Breast epithelium (tissue), 4 donors: ENCODE data around the gene GATM. TPM values are rescaled to one million over a fixed set of nuclear protein-coding genes. Genes with fewer than 3 reads are reported as not detected.

Experiments
- DNase-seq, 2 donors: peaks; one replicate each; pipeline ENCODE4 v3.0.0-alpha.2; 2019; ENCODE audit warnings: low spot score in 2 of 2
- H3K27ac ChIP-seq, 2 donors: fragments of 200-600 bp; sonication (generic) in 1 of 2; one replicate each; pipeline ENCODE4 v1.5.1; 2016 to 2019; ENCODE audit warnings: mild to moderate bottlenecking in 1 of 2
- H3K27me3 ChIP-seq, 2 donors: fragments of 200-600 bp; sonication (generic) in 1 of 2; one replicate each; pipeline versions ENCODE4 v1.5.1 to v1.6.0; 2017 to 2019; ENCODE audit warnings: control low read depth in 1 of 2, mild to moderate bottlenecking in 1 of 2
- H3K36me3 ChIP-seq: fragments of 200-600 bp; one replicate; pipeline ENCODE4 v1.5.1; 2019
- H3K4me1 ChIP-seq, 2 donors: fragments of 200-600 bp; sonication (generic); one replicate each; pipeline ENCODE4 v1.5.1; 2016 to 2019; ENCODE audit warnings: control low read depth in 1 of 2
- H3K4me3 ChIP-seq, 3 donors: fragments of 200-600 bp; sonication (generic); 1 replicate in 2 of 3; 2 replicates in 1 of 3; pipeline ENCODE4 v1.5.1; 2016 to 2019; ENCODE audit warnings: mild to moderate bottlenecking in 3 of 3, moderate library complexity in 2 of 3
- H3K9me3 ChIP-seq, 2 donors: fragments of 200-600 bp; sonication (generic) in 1 of 2; one replicate each; pipeline ENCODE4 v1.5.1; 2016 to 2019; ENCODE audit warnings: control low read depth in 1 of 2
- POLR2A ChIP-seq: fragments of 450-650 bp; IDR thresholded peaks from one replicate; pipeline ENCODE4 v1.6.1; 2016; ENCODE audit warnings: antibody characterized with exemption, mild to moderate bottlenecking, moderate library complexity
- POLR2AphosphoS5 ChIP-seq, 3 donors: sonication (generic); formaldehyde crosslinking; IDR thresholded peaks; one replicate each; pipeline ENCODE4 v1.6.1; 2017; ENCODE audit warnings: antibody characterized with exemption in 3 of 3
- intact Hi-C: fragments of 100-400 bp; cut with DNase I; formaldehyde crosslinking; loops from one replicate; pipeline ENCODE4 v1.15.1; 2023; ENCODE audit warnings: low total_unique reads
- total RNA-seq, 3 donors: library from RNA; depleted of rRNA; stranded (reverse); fragments of >200 nt; gene quantifications; one replicate each; pipeline ENCODE4 v1.1.0, GENCODE V29; 2016
- TF ChIP-seq, protein P1 (sequence below), 3 donors: fragments of 450-650 bp; IDR thresholded peaks; one replicate each; pipeline ENCODE4 v1.5.1; 2016 to 2017; ENCODE audit warnings: antibody characterized with exemption in 3 of 3, mild to moderate bottlenecking in 3 of 3, moderate library complexity in 3 of 3

The GATM gene
- total RNA-seq, 3 donors from 2014 or later, result 8.8 to 31.5 (median 22.8) TPM

DNA sequence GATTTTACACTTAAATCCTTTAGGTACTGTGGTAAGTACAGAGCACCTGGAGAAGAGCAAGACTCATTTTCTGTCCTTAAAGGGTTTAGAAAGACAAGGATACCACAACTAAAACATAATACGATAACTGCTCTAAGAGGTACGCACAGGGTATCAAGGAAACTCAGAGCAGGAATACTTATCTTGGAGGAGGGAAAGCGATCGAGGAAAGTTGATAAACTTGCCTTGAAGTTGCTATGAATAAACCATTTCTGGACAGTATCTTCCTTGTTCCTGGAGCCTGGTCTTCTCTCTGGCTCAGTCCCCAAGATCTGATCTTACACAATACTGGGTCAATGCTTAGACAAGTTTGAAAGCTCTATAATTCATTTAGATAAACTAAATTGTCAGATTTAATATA is 17.6 kb upstream of the GATM start:
- no peak overlapping the region for H3K27ac ChIP-seq
- no peaks in the 10 kb centered on the region for H3K9me3 ChIP-seq
- H3K27me3 ChIP-seq, result no peaks in the 10 kb centered on the region
- intact Hi-C loops, result no loop called here
- H3K36me3 ChIP-seq, result no peaks in the 10 kb centered on the region
- H3K4me3 ChIP-seq, result no peak overlapping the region
- no peaks in the 10 kb centered on the region for H3K4me1 ChIP-seq
- no peak for DNase-seq
- TF ChIP-seq, protein P1, sequence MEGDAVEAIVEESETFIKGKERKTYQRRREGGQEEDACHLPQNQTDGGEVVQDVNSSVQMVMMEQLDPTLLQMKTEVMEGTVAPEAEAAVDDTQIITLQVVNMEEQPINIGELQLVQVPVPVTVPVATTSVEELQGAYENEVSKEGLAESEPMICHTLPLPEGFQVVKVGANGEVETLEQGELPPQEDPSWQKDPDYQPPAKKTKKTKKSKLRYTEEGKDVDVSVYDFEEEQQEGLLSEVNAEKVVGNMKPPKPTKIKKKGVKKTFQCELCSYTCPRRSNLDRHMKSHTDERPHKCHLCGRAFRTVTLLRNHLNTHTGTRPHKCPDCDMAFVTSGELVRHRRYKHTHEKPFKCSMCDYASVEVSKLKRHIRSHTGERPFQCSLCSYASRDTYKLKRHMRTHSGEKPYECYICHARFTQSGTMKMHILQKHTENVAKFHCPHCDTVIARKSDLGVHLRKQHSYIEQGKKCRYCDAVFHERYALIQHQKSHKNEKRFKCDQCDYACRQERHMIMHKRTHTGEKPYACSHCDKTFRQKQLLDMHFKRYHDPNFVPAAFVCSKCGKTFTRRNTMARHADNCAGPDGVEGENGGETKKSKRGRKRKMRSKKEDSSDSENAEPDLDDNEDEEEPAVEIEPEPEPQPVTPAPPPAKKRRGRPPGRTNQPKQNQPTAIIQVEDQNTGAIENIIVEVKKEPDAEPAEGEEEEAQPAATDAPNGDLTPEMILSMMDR (IDR thresholded peaks at IDR 0.05), result no peak
- no peak for TF ChIP-seq POLR2A
- TF ChIP-seq POLR2AphosphoS5 (IDR thresholded peaks at IDR 0.05), result no peak

DNA sequence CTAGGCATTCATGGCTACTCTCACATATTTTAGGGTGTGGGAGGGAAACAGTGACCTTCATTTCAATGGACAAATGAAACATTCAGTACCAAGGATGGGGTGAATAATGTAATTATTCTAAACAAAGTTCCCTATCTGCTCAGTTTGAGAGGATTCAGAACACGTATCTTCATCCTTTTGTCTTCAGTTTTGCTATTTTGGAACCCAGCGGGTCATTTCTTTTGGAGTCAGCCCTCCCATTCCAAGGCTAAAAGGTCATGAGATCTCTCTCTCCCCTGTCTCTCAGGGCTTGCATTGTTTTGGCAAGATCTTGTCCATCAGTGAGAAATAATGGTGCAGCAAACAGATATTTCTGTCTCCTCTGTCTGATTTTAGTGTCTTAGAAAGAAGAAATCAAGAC is 16.3 kb upstream of the GATM start:
- no peak for DNase-seq
- Histone ChIP-seq H3K9me3 (no peaks in the 10 kb centered on the region), H3K4me3 (no peak overlapping the region), H3K27ac (no peak overlapping the region), H3K36me3 (no peaks in the 10 kb centered on the region), H3K27me3 (no peaks in the 10 kb centered on the region), H3K4me1 (no peaks in the 10 kb centered on the region)
- intact Hi-C loops, result no loop called here
- TF ChIP-seq POLR2AphosphoS5 (IDR thresholded peaks at IDR 0.05), result no peak
- TF ChIP-seq, protein P1 (IDR thresholded peaks at IDR 0.05), result no peak
- TF ChIP-seq POLR2A, result no peak

GRCh38 chr15:45393851-45394250 is 15.5 kb upstream of the GATM start:
- intact Hi-C loops, result no loop called here
- TF ChIP-seq, protein P1 (IDR thresholded peaks at IDR 0.05), result no peak
- TF ChIP-seq POLR2A (no peak), POLR2AphosphoS5 (IDR thresholded peaks at IDR 0.05) (no peak)

DNA sequence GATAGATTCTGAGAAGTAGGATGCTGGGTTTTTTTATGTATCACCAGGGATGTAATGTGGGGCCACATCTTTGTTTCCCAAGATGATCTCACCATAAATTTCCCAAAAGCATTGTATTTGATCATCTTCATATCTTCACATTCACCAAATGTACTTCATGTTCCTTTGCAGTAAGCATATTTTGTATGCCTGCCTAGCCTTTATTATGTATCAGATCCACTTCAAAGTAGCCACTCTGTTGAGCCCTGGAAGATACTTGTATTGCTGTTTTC is 14.2 kb upstream of the GATM start:
- DNase-seq, result no peak
- no peak overlapping the region for H3K4me3 ChIP-seq
- no peak overlapping the region for H3K27ac ChIP-seq
- no peaks in the 10 kb centered on the region for H3K27me3 ChIP-seq
- TF ChIP-seq, protein P1 (IDR thresholded peaks at IDR 0.05), result no peak
- TF ChIP-seq POLR2AphosphoS5 (IDR thresholded peaks at IDR 0.05), result no peak
- TF ChIP-seq POLR2A, result no peak
- H3K9me3 ChIP-seq, result no peaks in the 10 kb centered on the region
- no peaks in the 10 kb centered on the region for H3K4me1 ChIP-seq
- intact Hi-C loops, result no loop called here
- no peaks in the 10 kb centered on the region for H3K36me3 ChIP-seq

More at GRCh38 chr15:45393851-45394250, 15.5 kb upstream of the GATM start:
- H3K27ac ChIP-seq, result no peak overlapping the region
- no peaks in the 10 kb centered on the region for H3K9me3 ChIP-seq
- no peaks in the 10 kb centered on the region for H3K4me1 ChIP-seq
- no peak for DNase-seq
- H3K4me3 ChIP-seq, result no peak overlapping the region
- H3K36me3 ChIP-seq, result no peaks in the 10 kb centered on the region
- no peaks in the 10 kb centered on the region for H3K27me3 ChIP-seq

DNA sequence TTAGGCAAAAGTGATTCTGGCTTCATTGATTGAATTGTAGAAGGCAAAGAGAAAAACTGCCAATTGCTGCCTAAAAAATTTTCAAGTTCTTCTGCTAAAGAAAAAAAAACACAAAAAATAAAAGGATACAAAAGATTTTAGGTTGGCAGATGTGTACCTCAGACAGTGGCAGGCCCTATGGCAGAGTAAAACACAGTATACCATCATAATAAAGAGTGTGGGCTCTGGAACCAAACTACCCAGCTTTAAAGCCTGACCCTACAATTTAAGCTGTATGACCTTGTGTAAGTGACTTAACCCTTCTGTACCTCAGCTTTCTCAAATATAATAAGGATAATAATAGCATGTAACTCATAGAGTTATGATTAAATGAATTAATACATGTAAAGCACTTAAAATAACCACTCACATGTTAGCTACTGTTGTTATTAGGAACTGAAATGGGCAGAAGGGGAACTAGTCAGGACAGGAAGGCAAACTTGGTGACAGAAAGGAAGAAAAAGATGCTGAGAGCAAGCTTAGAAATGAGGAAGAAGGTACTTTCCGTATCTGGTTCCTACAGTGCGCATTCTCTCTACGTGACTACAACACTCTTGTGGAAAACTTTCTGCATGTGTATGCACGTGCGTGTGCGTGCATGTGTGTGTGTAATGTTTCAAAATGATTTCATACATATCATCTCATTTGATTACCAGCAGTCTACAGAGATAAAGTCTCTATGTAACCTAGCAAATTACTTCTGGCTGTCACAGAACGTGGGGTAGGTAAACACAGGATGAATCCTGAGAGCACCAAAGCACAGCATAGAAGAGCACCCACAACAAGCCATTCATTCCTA is 13.6 kb upstream of the GATM start:
- Histone ChIP-seq H3K4me1 (no peaks in the 10 kb centered on the region), H3K36me3 (no peaks in the 10 kb centered on the region), H3K27me3 (no peaks in the 10 kb centered on the region), H3K27ac (no peak overlapping the region), H3K4me3 (no peak overlapping the region), H3K9me3 (no peaks in the 10 kb centered on the region)
- intact Hi-C loops, result no loop called here
- no peak for TF ChIP-seq POLR2AphosphoS5 (IDR thresholded peaks at IDR 0.05)
- no peak for DNase-seq
